ENCODE measurements around the gene PRXL2A.

PRXL2A gene

DNA sequence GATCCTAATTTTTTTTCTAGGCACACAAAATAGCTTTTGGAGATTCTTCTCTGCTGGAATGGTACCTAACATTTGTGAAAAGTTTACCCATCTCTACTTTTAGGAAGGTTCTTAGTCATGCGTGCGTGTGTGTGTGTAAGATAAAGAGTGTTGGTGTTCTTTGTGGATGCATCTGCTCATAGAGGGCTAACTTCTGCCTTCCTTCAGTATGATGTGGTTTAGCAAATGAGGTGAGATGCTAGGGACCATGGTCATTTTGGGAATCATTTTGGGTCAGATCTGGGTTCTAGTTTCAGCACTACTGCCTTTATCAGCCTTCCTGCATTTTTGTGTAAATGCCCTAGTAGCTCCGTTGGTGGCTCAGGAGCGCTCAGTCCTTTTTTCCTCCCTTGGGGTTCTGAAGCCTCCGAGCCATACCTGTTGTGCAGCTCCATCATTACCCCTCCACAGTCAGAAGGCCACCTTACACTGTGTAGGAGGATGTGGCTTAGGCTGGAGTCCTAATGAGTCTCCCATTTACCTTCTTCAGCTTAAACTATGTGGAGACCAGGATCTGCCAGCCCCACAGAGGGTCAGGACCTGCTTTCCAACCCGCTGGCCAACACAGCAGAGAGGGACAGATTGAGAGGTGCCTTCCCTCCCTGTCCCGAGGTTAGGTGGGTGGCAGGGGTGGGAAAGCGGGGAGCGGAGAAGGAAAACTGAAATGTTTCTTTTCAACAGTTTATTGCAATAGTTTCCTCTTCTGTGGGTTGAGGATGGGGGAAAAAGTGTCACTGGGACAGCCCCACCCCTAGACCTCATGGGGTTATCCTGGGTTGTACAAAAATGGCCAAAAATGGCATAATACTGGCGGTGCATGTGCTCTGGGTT lies 77.0 kb downstream of the PRXL2A start:
- Histone ChIP-seq H3K4me3 (ENCODE audit: low read length) (no peak overlapping the region), H3K36me3 (ENCODE audit: control insufficient read depth, insufficient read depth, low read length, severe bottlenecking) (peaks cover 27% of the 10 kb centered on the region), H3K9ac (ENCODE audit: low read length) (no peak overlapping the region), H3K9me3 (ENCODE audit: control insufficient read depth, low read length) (no peaks in the 10 kb centered on the region), H3K4me1 (ENCODE audit: control insufficient read depth, insufficient read depth, low read length) (peaks cover 48% of the 10 kb centered on the region), H3K27me3 (replicated peaks; ENCODE audit: control insufficient read depth, insufficient read depth, low read length) (no peaks in the 10 kb centered on the region)
- no peak for DNase-seq (ENCODE audit: low read depth)

DNA sequence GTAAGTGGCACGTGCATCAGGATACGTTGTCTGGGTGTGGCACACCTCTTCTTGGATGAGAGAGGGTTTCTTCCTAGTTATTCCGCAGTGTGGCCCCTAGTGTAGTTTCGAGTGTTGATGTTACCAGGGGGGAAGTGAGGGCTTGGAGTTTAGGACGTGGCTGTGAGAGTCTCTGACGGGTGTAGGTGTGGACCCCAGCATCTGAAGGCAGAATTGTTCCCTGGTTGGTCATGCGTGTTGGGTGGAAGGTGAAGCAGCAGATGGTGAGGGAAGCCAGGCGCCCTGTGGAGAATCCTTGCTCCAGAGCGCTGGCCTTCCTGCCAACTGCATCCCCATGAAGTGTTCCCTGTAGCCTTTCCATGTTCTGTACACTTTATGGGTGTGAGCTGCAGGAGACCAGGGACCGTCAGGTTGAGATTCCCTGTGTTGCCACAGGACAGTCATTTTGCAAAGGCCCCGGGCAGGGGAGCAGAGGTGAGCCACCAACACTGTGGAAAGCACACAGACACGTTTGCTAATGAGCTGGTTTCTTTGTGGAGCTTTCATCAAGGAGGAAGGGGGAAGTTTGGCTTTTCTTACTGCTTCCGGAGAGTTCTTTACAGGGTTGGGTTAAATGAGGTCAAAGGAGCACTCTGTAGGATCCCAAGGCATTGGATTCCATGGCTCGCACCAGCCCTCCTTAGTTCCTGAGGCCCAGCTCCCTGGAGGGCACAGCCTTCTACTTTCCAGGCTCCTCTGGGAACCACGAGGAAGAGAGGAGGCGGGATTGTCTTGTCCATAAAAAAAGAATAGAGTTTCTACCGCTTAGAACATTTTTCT lies 77.8 kb downstream of the PRXL2A start:
- Histone ChIP-seq H3K9me3 (ENCODE audit: control insufficient read depth, low read length) (no peaks in the 10 kb centered on the region), H3K36me3 (ENCODE audit: control insufficient read depth, insufficient read depth, low read length, severe bottlenecking) (peaks cover 35% of the 10 kb centered on the region), H3K27me3 (replicated peaks; ENCODE audit: control insufficient read depth, insufficient read depth, low read length) (no peaks in the 10 kb centered on the region), H3K4me1 (ENCODE audit: control insufficient read depth, insufficient read depth, low read length) (peaks cover 57% of the 10 kb centered on the region), H3K9ac (ENCODE audit: low read length) (no peak overlapping the region), H3K4me3 (ENCODE audit: low read length) (no peak overlapping the region)
- no peak for DNase-seq (ENCODE audit: low read depth)
